A673 (cell line): Measurements from ENCODE around the gene ZCCHC24. TPM values are rescaled to one million over a fixed set of nuclear protein-coding genes. Genes with fewer than 3 reads are reported as not detected.
A peak's percentile ranks its signal among the peaks of the same experiment; 100 is the strongest.

ENCODE experiments used
- BruUV-seq: library from RNA; stranded (reverse); fragments of 400-500 nt; replicated peaks from 2 replicates; lab custom pipeline; 2021; lab: Mats Ljungman, UMichigan
- CTCF ChIA-PET: fragments of 300-600 bp; sonication (Branson Sonifier 250); formaldehyde crosslinking; loops from one replicate; lab custom pipeline; 2022; ENCODE audit warnings: antibody characterized with exemption; lab: Charles Lee
- POLR2A ChIA-PET: fragments of 300-600 bp; sonication (Branson Sonifier 250); formaldehyde crosslinking; loops from one replicate; lab custom pipeline; 2022; ENCODE audit warnings: antibody characterized with exemption; ENCODE audit not compliant: low non-redundant PET; lab: Charles Lee
- DNase-seq: peaks from one replicate; pipeline ENCODE4 v3.0.0-alpha.2; 2015; ENCODE audit warnings: low spot score
- H3K27ac ChIP-seq: fragments of 200-600 bp; sonication (generic); 2 replicates; pipeline ENCODE4 v1.5.1; 2016; ENCODE audit warnings: mixed run types, low read depth, mild to moderate bottlenecking, mixed read lengths, antibody characterized with exemption, low read length; ENCODE audit not compliant: poor library complexity, severe bottlenecking
- H3K27me3 ChIP-seq: fragments of 200-600 bp; sonication (generic); replicated peaks from 2 replicates; pipeline ENCODE4 v1.6.1; 2017; ENCODE audit warnings: mixed run types, low read depth, mild to moderate bottlenecking, mixed read lengths, antibody characterized with exemption, low read length; ENCODE audit not compliant: insufficient read depth, poor library complexity
- H3K36me3 ChIP-seq: fragments of 200-600 bp; sonication (generic); 2 replicates; pipeline ENCODE4 v1.6.1; 2016; ENCODE audit warnings: mixed run types, mild to moderate bottlenecking, mixed read lengths, antibody characterized with exemption, low read length; ENCODE audit not compliant: insufficient read depth, poor library complexity, severe bottlenecking
- H3K4me1 ChIP-seq: fragments of 200-600 bp; sonication (generic); 2 replicates; pipeline ENCODE4 v1.6.1; 2017; ENCODE audit warnings: mixed run types, mild to moderate bottlenecking, mixed read lengths, antibody characterized with exemption, low read length; ENCODE audit not compliant: insufficient read depth, poor library complexity, severe bottlenecking
- H3K4me3 ChIP-seq: fragments of 200-600 bp; sonication (generic); 2 replicates; pipeline ENCODE4 v1.5.1; 2016; ENCODE audit warnings: low read depth, mixed run types, mild to moderate bottlenecking, mixed read lengths, low read length; ENCODE audit not compliant: poor library complexity, severe bottlenecking
- H3K9me3 ChIP-seq: fragments of 200-600 bp; sonication (generic); 2 replicates; pipeline ENCODE4 v1.6.1; 2016; ENCODE audit warnings: mixed run types, low read depth, mild to moderate bottlenecking, mixed read lengths, antibody characterized with exemption, low read length; ENCODE audit not compliant: poor library complexity, severe bottlenecking
- EZH2 ChIP-seq: fragments of 200-600 bp; sonication (generic); IDR thresholded peaks from 2 replicates; pipeline ENCODE4 v1.6.1; 2017; ENCODE audit warnings: borderline replicate concordance, low read depth, mild to moderate bottlenecking, mixed read lengths, antibody characterized with exemption, low read length; ENCODE audit not compliant: poor library complexity, severe bottlenecking
- intact Hi-C: fragments of 100-400 bp; cut with micrococcal nuclease; formaldehyde crosslinking; loops from one replicate; pipeline ENCODE4 v1.10.0; 2022; ENCODE audit not compliant: unreplicated experiment
- total RNA-seq: library from RNA; stranded (reverse); gene quantifications from 2 replicates; pipeline ENCODE4 v1.2.3, GENCODE V29; 2021
- TF ChIP-seq, protein P1 (sequence below): fragments of 300-800, 200-600 bp; sonication (generic); conservative IDR thresholded peaks from 2 replicates; pipeline ENCODE4 v1.5.1; 2017; ENCODE audit warnings: low read depth, mild to moderate bottlenecking, antibody characterized with exemption, low read length, moderate library complexity, mixed read lengths

The ZCCHC24 gene
- total RNA-seq, 1 experiment from 2014 or later: 9.8 TPM

DNA sequence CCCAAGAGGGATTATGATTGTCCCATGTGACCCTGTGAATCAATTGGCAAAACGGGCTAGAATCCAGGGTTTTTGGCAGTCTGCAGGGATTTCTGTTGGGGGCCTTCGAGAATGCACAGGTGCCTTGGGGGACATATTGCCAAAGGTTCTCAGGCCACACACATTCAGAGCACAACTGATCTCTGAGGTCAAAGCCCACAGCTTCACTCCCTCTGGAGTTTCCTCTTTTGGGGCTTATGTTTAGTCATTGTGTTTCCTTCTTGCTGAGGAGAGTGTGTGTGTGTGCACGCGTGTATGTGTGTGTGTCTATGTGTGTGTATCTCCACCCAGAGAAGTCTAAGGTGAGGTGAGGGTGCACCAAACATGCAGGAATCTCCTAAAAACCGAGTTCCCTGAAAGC lies 89.3 kb downstream of the ZCCHC24 start:
- H3K27ac ChIP-seq: no peak overlapping the region
- BruUV-seq: no TSS peak
- H3K9me3 ChIP-seq: no peaks in the 10 kb centered on the region
- H3K36me3 ChIP-seq: peaks cover 50% of the 10 kb centered on the region
- no peaks in the 10 kb centered on the region for H3K4me1 ChIP-seq
- no peak for TF ChIP-seq EZH2
- no peaks in the 10 kb centered on the region for H3K27me3 ChIP-seq
- no peak for DNase-seq
- intact Hi-C loops: no loop called here
- H3K4me3 ChIP-seq: no peak overlapping the region
- ChIA-PET POLR2A (no interaction called here), CTCF (no interaction called here)

DNA sequence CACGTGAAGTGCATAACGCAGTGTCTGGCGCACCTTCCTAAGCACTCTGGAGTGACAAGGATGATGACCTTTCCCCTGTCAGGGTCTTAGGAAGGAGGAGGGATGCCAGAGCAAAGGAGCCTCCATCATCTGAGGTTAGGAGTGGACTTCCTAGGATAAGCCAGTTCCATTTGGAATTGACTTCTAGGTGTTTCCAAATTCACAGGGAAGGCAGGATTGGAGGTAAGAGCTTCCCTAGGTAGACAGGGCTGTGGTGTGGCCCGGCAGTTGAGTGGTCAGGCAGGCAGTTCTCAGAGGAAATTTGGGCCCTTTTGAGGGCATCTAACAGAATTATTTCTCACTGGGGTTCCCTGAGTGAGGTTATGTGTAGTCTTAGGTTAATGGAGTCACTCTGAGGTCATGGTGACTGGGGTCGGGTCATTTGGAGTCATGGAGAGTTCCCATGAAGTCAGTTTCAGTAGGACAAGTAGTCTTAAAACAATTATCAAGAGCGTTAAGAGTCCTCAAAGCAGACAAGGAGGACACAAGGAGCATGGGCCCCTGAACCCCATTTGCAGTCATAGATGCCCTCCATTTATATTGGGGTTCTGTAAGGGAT lies 89.9 kb downstream of the ZCCHC24 start:
- intact Hi-C loops: no loop called here
- H3K4me1 ChIP-seq: no peaks in the 10 kb centered on the region
- H3K36me3 ChIP-seq: peaks cover 56% of the 10 kb centered on the region
- ChIA-PET POLR2A (no interaction called here), CTCF (no interaction called here)
- H3K4me3 ChIP-seq: no peak overlapping the region
- H3K9me3 ChIP-seq: no peaks in the 10 kb centered on the region
- TF ChIP-seq, protein P1, sequence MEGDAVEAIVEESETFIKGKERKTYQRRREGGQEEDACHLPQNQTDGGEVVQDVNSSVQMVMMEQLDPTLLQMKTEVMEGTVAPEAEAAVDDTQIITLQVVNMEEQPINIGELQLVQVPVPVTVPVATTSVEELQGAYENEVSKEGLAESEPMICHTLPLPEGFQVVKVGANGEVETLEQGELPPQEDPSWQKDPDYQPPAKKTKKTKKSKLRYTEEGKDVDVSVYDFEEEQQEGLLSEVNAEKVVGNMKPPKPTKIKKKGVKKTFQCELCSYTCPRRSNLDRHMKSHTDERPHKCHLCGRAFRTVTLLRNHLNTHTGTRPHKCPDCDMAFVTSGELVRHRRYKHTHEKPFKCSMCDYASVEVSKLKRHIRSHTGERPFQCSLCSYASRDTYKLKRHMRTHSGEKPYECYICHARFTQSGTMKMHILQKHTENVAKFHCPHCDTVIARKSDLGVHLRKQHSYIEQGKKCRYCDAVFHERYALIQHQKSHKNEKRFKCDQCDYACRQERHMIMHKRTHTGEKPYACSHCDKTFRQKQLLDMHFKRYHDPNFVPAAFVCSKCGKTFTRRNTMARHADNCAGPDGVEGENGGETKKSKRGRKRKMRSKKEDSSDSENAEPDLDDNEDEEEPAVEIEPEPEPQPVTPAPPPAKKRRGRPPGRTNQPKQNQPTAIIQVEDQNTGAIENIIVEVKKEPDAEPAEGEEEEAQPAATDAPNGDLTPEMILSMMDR: no peak
- no peak for TF ChIP-seq EZH2
- no peak for DNase-seq
- no TSS peak for BruUV-seq
- H3K27me3 ChIP-seq: no peaks in the 10 kb centered on the region
- no peak overlapping the region for H3K27ac ChIP-seq

DNA sequence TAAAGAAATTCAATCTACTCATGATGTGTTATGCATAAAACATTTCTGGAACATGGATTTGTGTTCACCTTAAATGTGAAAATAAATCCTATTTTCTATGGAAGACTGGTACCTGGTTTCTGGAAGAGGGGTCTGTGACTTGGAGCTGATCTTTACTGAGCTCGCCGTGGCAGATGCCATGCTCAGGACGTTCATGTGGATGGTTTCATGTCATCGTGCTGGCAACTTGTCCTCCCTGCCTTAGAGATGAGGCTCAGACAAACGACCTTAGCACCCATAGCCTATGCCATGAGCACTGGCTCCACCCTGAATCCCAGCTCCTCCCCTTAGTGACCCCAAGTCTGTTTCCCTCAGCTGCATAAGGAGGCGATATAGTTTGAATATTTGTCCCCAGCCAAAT lies 90.8 kb downstream of the ZCCHC24 start:
- Histone ChIP-seq H3K9me3 (no peaks in the 10 kb centered on the region), H3K36me3 (peaks cover 65% of the 10 kb centered on the region), H3K4me1 (no peaks in the 10 kb centered on the region), H3K27me3 (no peaks in the 10 kb centered on the region), H3K27ac (no peak overlapping the region), H3K4me3 (no peak overlapping the region)
- DNase-seq: no peak
- intact Hi-C loops: no loop called here
- TF ChIP-seq, protein P1: no peak
- CTCF ChIA-PET: interaction anchor here (0.6 kb wide), 1 partner anchor 152 kb away, joined by 3 read pairs; no protein-coding TSS in a partner anchor
- BruUV-seq: no TSS peak
- POLR2A ChIA-PET: no interaction called here

DNA sequence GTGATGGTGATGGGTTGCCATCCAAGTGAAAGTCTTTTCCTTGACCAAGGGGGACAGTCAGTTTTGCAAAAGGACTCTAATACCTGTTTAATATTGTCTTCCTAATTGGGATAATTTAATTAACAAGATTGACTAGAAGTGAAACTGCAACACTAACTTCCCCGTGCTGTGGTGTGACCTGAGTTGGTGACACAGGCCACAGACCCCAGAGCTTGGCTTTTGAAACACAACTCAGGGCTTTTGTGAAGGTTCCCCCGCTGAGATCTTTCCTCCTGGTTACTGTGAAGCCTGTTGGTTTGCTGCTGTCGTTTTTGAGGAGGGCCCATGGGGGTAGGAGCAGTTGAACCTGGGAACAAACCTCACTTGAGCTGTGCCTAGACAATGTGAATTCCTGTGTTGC lies 91.3 kb downstream of the ZCCHC24 start:
- Histone ChIP-seq H3K4me1 (peaks cover under 1% of the 10 kb centered on the region), H3K36me3 (peaks cover 70% of the 10 kb centered on the region), H3K27me3 (no peaks in the 10 kb centered on the region), H3K27ac (no peak overlapping the region), H3K4me3 (no peak overlapping the region), H3K9me3 (no peaks in the 10 kb centered on the region)
- BruUV-seq: TSS peak; percentile 15
- POLR2A ChIA-PET: no interaction called here
- intact Hi-C loops: no loop called here
- CTCF ChIA-PET: interaction anchor here (0.6 kb wide), 1 partner anchor 153 kb away, joined by 3 read pairs; no protein-coding TSS in a partner anchor
- no peak for TF ChIP-seq EZH2
- TF ChIP-seq, protein P1: no peak
- DNase-seq: no peak
